HepG2 (cell line): ENCODE data around the gene AUTS2.

ENCODE experiments used
- ATF3 ChIP-seq: sonication (generic); formaldehyde crosslinking; IDR thresholded peaks from 2 replicates; pipeline ENCODE4 v1.4.0; 2020; ENCODE audit warnings: missing genetic modification reagents
- CAMTA2 ChIP-seq: sonication (generic); formaldehyde crosslinking; IDR thresholded peaks from 2 replicates; pipeline ENCODE4 v1.4.0; 2020; ENCODE audit warnings: mild to moderate bottlenecking, missing genetic modification reagents, borderline replicate concordance
- CTCF ChIP-seq: sonication (generic); formaldehyde crosslinking; IDR thresholded peaks from 2 replicates; pipeline ENCODE4 v1.5.0; 2020; ENCODE audit warnings: mild to moderate bottlenecking, missing genetic modification reagents, moderate library complexity
- ESRRA ChIP-seq: sonication (generic); formaldehyde crosslinking; IDR thresholded peaks from 2 replicates; pipeline ENCODE4 v1.5.1; 2020; ENCODE audit warnings: mild to moderate bottlenecking, low read depth, missing genetic modification reagents
- MBNL3 ChIP-seq: fragments of 250-450 bp; sonication (Bioruptor Pico); conservative IDR thresholded peaks from 2 replicates; pipeline ENCODE4 v1.8.0; 2022; ENCODE audit warnings: mild to moderate bottlenecking, inconsistent platforms
- RBM22 ChIP-seq: fragments of 200-400 bp; formaldehyde crosslinking; optimal IDR thresholded peaks from 2 replicates; pipeline ENCODE3; 2017; ENCODE audit warnings: mild to moderate bottlenecking, low read length, moderate library complexity
- RNF219 ChIP-seq: sonication (generic); formaldehyde crosslinking; IDR thresholded peaks from 2 replicates; pipeline ENCODE4 v1.5.0; 2020; ENCODE audit warnings: mild to moderate bottlenecking, missing genetic modification reagents
- STAG1 ChIP-seq: sonication (generic); formaldehyde crosslinking; IDR thresholded peaks from 2 replicates; pipeline ENCODE4 v1.4.0; 2020; ENCODE audit warnings: missing genetic modification reagents

GRCh38 chr7:70044064-70044463 is 445.8 kb downstream of the AUTS2 start:
- no peak for TF ChIP-seq ESRRA (CRISPR knock-in tag)
- TF ChIP-seq CTCF (CRISPR knock-in tag): no peak
- no peak for TF ChIP-seq ATF3 (CRISPR knock-in tag)
- no peak for TF ChIP-seq RNF219 (CRISPR knock-in tag)
- no peak for TF ChIP-seq STAG1 (CRISPR knock-in tag)
- TF ChIP-seq CAMTA2: no peak
- no peak for TF ChIP-seq RBM22
- TF ChIP-seq MBNL3 (CRISPR knock-in tag): no peak
